GM12878 (cell line): Measurements from ENCODE around the gene HVCN1. TPM values are rescaled to one million over a fixed set of nuclear protein-coding genes. Genes with fewer than 3 reads are reported as not detected.
A peak's percentile ranks its signal among the peaks of the same experiment; 100 is the strongest.
"Not testable (repeated sequence)": the region's sequence is repeated elsewhere in the genome, so short reads cannot be mapped to it uniquely, and the experiment has no call there.

ENCODE experiments used
- ATAC-seq: fragments of 200-7000 bp; cut with Tn5 transposase; 3 replicates; pipeline ENCODE4 v1.9.1; 2020; ENCODE audit warnings: mild to moderate bottlenecking, moderate library complexity
- BruUV-seq: library from RNA; stranded (reverse); fragments of 400-500 nt; replicated peaks from 2 replicates; lab custom pipeline; 2021; lab: Mats Ljungman, UMichigan
- CTCF ChIA-PET: fragments of 300-600 bp; sonication (Branson Sonifier 250); formaldehyde crosslinking; extraction: SDS; loops from one replicate; lab custom pipeline; 2021; ENCODE audit warnings: inconsistent platforms; lab: Yijun Ruan, JAX
- POLR2A ChIA-PET: fragments of 350-600 bp; formaldehyde crosslinking; extraction: SDS; loops from one replicate; lab custom pipeline; 2021; ENCODE audit warnings: inconsistent platforms; lab: Charles Lee
- RAD21 ChIA-PET: fragments of 300-600 bp; sonication (Branson Sonifier 250); formaldehyde crosslinking; loops from one replicate; lab custom pipeline; 2023; ENCODE audit warnings: antibody characterized with exemption; ENCODE audit not compliant: unreplicated experiment; lab: Charles Lee
- SMC1A ChIA-PET: fragments of 300-600 bp; sonication (Branson Sonifier 250); formaldehyde crosslinking; loops from one replicate; lab custom pipeline; 2023; ENCODE audit not compliant: unreplicated experiment, uncharacterized antibody; lab: Charles Lee
- DNase-seq: peaks from one replicate; pipeline ENCODE4 v3.0.0-alpha.2; 2011; ENCODE audit warnings: low read depth, low spot score
- FAIRE-seq: peaks from 3 replicates; lab custom pipeline; 2011; peaks lifted over from hg19 to GRCh38; lab: Jason Lieb, UNC
- H2AFZ ChIP-seq: 2 replicates; pipeline ENCODE4 v1.6.0; 2011; ENCODE audit warnings: low read depth, low read length, control low read depth; ENCODE audit not compliant: control insufficient read depth
- H3K27ac ChIP-seq: 2 replicates; pipeline ENCODE4 v1.5.1; 2011; ENCODE audit warnings: control low read depth; ENCODE audit not compliant: control insufficient read depth, insufficient read depth
- H3K27me3 ChIP-seq, 2 experiments: replicated peaks in 1 of 2; 2 replicates each; pipeline versions ENCODE4 v1.6.0 to v1.6.1; 2011; ENCODE audit warnings: low read length in 1 of 2; ENCODE audit not compliant: control insufficient read depth in 2 of 2, insufficient read depth in 2 of 2
- H3K36me3 ChIP-seq, 2 experiments: 2 replicates each; pipeline ENCODE4 v1.5.1; 2011; ENCODE audit warnings: low read length in 1 of 2; ENCODE audit not compliant: control insufficient read depth in 2 of 2, insufficient read depth in 2 of 2
- H3K4me1 ChIP-seq: 2 replicates; pipeline ENCODE4 v1.6.1; 2011; ENCODE audit warnings: mild to moderate bottlenecking, low read length, moderate library complexity, mixed read lengths; ENCODE audit not compliant: control insufficient read depth, insufficient read depth
- H3K4me2 ChIP-seq: 2 replicates; pipeline ENCODE4 v1.6.0; 2011; ENCODE audit warnings: control low read depth; ENCODE audit not compliant: control insufficient read depth, insufficient read depth
- H3K4me3 ChIP-seq: fragments of 200-600 bp; sonication (generic); 2 replicates; pipeline ENCODE4 v1.5.1; 2016
- H3K79me2 ChIP-seq: 2 replicates; pipeline ENCODE4 v1.6.0; 2011; ENCODE audit warnings: low read length; ENCODE audit not compliant: control insufficient read depth, insufficient read depth
- H3K9ac ChIP-seq: 2 replicates; pipeline ENCODE4 v1.8.0; 2011; ENCODE audit warnings: low read length, control low read depth, mixed read lengths; ENCODE audit not compliant: control insufficient read depth, insufficient read depth
- H3K9me3 ChIP-seq: replicated peaks from 3 replicates; pipeline ENCODE4 v1.5.1; 2011; ENCODE audit warnings: mild to moderate bottlenecking, low read length; ENCODE audit not compliant: control insufficient read depth, insufficient read depth
- H4K20me1 ChIP-seq: 2 replicates; pipeline ENCODE4 v1.6.0; 2011; ENCODE audit not compliant: control insufficient read depth, insufficient read depth
- CBX5 ChIP-seq: sonication (generic); IDR thresholded peaks from 2 replicates; pipeline ENCODE4 v1.6.1; 2016; ENCODE audit warnings: low read depth, moderate library complexity, mild to moderate bottlenecking, inconsistent platforms
- CTCF ChIP-seq, 3 experiments: IDR thresholded peaks in 2 of 3; conservative IDR thresholded peaks in 1 of 3; 2 replicates each; pipeline ENCODE4 v1.5.1; 2011; ENCODE audit warnings: low read depth in 3 of 3, low read length in 3 of 3, mild to moderate bottlenecking in 3 of 3, control low read depth in 2 of 3, moderate library complexity in 2 of 3, inconsistent platforms in 1 of 3, mixed read lengths in 1 of 3; ENCODE audit not compliant: control insufficient read depth in 2 of 3, insufficient read depth in 1 of 3; ENCODE audit errors: extremely low read depth in 1 of 3
- DPF2 ChIP-seq: fragments of 450-650 bp; IDR thresholded peaks from 2 replicates; pipeline ENCODE4 v1.6.1; 2017; ENCODE audit warnings: mild to moderate bottlenecking
- IKZF2 ChIP-seq, 2 experiments: fragments of 450-650 bp; IDR thresholded peaks; 2 replicates each; pipeline ENCODE4 v1.6.1; 2017; ENCODE audit warnings: mild to moderate bottlenecking in 2 of 2, moderate library complexity in 2 of 2
- MLLT1 ChIP-seq: fragments of 450-650 bp; IDR thresholded peaks from 2 replicates; pipeline ENCODE4 v1.6.1; 2016; ENCODE audit warnings: mild to moderate bottlenecking
- NR2F1 ChIP-seq: fragments of 450-650 bp; conservative IDR thresholded peaks from 2 replicates; pipeline ENCODE4 v1.6.1; 2017; ENCODE audit warnings: mild to moderate bottlenecking
- POU2F2 ChIP-seq: IDR thresholded peaks from 3 replicates; pipeline ENCODE4 v1.6.1; 2011; ENCODE audit warnings: low read depth, mild to moderate bottlenecking, low read length, borderline replicate concordance
- RAD21 ChIP-seq: IDR thresholded peaks from 2 replicates; pipeline ENCODE4 v1.6.1; 2011; ENCODE audit warnings: mild to moderate bottlenecking, low read depth, low read length, moderate library complexity; ENCODE audit not compliant: insufficient read depth
- SMARCA5 ChIP-seq: fragments of 450-650 bp; IDR thresholded peaks from 2 replicates; pipeline ENCODE4 v1.6.1; 2017; ENCODE audit warnings: mild to moderate bottlenecking
- SMC3 ChIP-seq: IDR thresholded peaks from 2 replicates; pipeline ENCODE4 v1.6.1; 2011; ENCODE audit warnings: low read length, improper control_type of control experiment, borderline replicate concordance
- WRNIP1 ChIP-seq: IDR thresholded peaks from 2 replicates; pipeline ENCODE4 v1.6.1; 2011; ENCODE audit warnings: low read depth, low read length, improper control_type of control experiment, borderline replicate concordance
- YY1 ChIP-seq: IDR thresholded peaks from 2 replicates; pipeline ENCODE4 v1.6.1; 2011; ENCODE audit warnings: low read depth, mild to moderate bottlenecking, low read length
- ZNF207 ChIP-seq: fragments of 450-650 bp; IDR thresholded peaks from 2 replicates; pipeline ENCODE4 v1.6.1; 2014; ENCODE audit warnings: antibody characterized with exemption, mild to moderate bottlenecking, borderline replicate concordance
- ZNF217 ChIP-seq: fragments of 450-650 bp; IDR thresholded peaks from 2 replicates; pipeline ENCODE4 v1.6.1; 2017; ENCODE audit warnings: antibody characterized with exemption, mild to moderate bottlenecking
- ZNF24 ChIP-seq: fragments of 450-650 bp; IDR thresholded peaks from 2 replicates; pipeline ENCODE4 v1.6.1; 2017; ENCODE audit warnings: antibody characterized with exemption, mild to moderate bottlenecking
- WGBS: methylation state at CpG from one replicate; pipeline ENCODE4 v1.1.6; 2016; ENCODE audit warnings: low lambda C conversion rate; ENCODE audit not compliant: insufficient replicate concordance, insufficient coverage; ENCODE audit errors: missing lambda C conversion rate; 5-methylcytosine and 5-hydroxymethylcytosine counted together
- in situ Hi-C: fragments of 300-500 bp; cut with MboI; formaldehyde crosslinking; loops from 9 replicates; pipeline ENCODE4 v1.14.3; 2018; ENCODE audit warnings: mixed read lengths
- intact Hi-C: fragments of 100-400 bp; cut with micrococcal nuclease; formaldehyde crosslinking; loops from one replicate; pipeline ENCODE4 v1.14.2; 2022; ENCODE audit not compliant: unreplicated experiment
- polyA plus RNA-seq, 11 experiments: library from polyadenylated mRNA; depleted of rRNA in 4 of 11; unstranded in 6 of 11; stranded (reverse) in 5 of 11; fragments of >200 nt; fragmentation: Nextera tagmentation in 4 of 11; fragmentation: Illumina TruSeq in 1 of 11; extraction: Ambion mirVana in 4 of 11; extraction: Trizol in 1 of 11; gene quantifications; 1 replicate in 1 of 11; 2 replicates in 10 of 11; pipeline versions ENCODE4 v1.2.1 to v1.2.3, GENCODE V29; 2011 to 2016; ENCODE audit warnings: inconsistent platforms in 2 of 11, missing spikeins in 2 of 11, low read depth in 1 of 11
- total RNA-seq, 4 experiments: library from RNA; depleted of rRNA in 3 of 4; stranded (reverse); fragments of >200 nt in 3 of 4; fragmentation: Illumina TruSeq in 1 of 4; extraction: Trizol in 1 of 4; gene quantifications; 2 replicates each; pipeline versions ENCODE4 v1.2.1 to v1.2.3, GENCODE V29; 2013 to 2021

HVCN1 gene
- total and polyA plus RNA-seq, 10 of the 15 experiments (the other 5 are each of a cell fraction or from before 2014, with no cell fraction given) = 27.8 to 181 (median 103) TPM

- not testable (repeated sequence) for H3K4me3 ChIP-seq, FAIRE-seq, H3K36me3 ChIP-seq, H3K9me3 ChIP-seq, BruUV-seq, H3K79me2 ChIP-seq, H3K9ac ChIP-seq, H4K20me1 ChIP-seq, H3K4me2 ChIP-seq, H3K27me3 ChIP-seq, DNase-seq, H3K27ac ChIP-seq
- peak; percentile 61 for ATAC-seq
- in situ Hi-C loops = loop anchor here (5.0 kb wide), 2 partner anchors 90 to 135 kb away; partner anchors contain the start of genes FAM216A and GPN3
- ChIA-PET SMC1A (interaction anchor here (0.7 to 19.2 kb wide), 55 partner anchors 9 to 503 kb away, joined by 3 to 492 read pairs (median 5); partner anchors contain the start of genes ARPC3, FAM216A, GPN3 and RAD9B), CTCF (interaction anchor here (0.6 to 17.0 kb wide), 71 partner anchors 8 to 757 kb away, joined by 3 to 462 read pairs (median 5); partner anchors contain the start of genes ARPC3, FAM216A, GPN3 and HVCN1), POLR2A (interaction anchor here (0.7 to 3.9 kb wide), 9 partner anchors 9 to 152 kb away, joined by 3 to 31 read pairs (median 3); partner anchors contain the start of genes ARPC3 and HVCN1), RAD21 (interaction anchor here (0.6 to 7.7 kb wide), 40 partner anchors 11 to 502 kb away, joined by 3 to 180 read pairs (median 7); partner anchors contain the start of genes ARPC3, ATP2A2, FAM216A and GPN3)
- intact Hi-C loops = loop anchor here (1.0 to 5.0 kb wide), 6 partner anchors 96 to 285 kb away; partner anchors contain the start of genes ARPC3, FAM216A and GPN3
- 0 out of 2 replicates have a peak, but pooled peaks have one; percentile 77 for TF ChIP-seq WRNIP1
- TF ChIP-seq RAD21 = peak; percentile 88
- peak; percentile 61 to 81 (median 76); a peak in 5 of 6 replicates for TF ChIP-seq CTCF (IDR thresholded peaks at IDR 0.05 in 2 of 3, conservative IDR thresholded peaks at IDR 0.05 in 1 of 3; ENCODE audit: control insufficient read depth in 2 of 3, extremely low read depth in 1 of 3, insufficient read depth in 1 of 3, low read depth in 3 of 3, low read length in 3 of 3)
- peak; percentile 98 for TF ChIP-seq DPF2
- peak; percentile 45; the same call in 1 of the 2 replicates for TF ChIP-seq MLLT1
- peak; percentile 91 for TF ChIP-seq ZNF24
- TF ChIP-seq ZNF217 = peak; percentile 83
- 0 out of 2 replicates have a peak, but pooled peaks have one; percentile 41 for TF ChIP-seq NR2F1
- peak; percentile 87 for TF ChIP-seq SMC3
- TF ChIP-seq IKZF2 (IDR thresholded peaks at IDR 0.05) = 0 out of 4 replicates have a peak, but pooled peaks of 1 of the 2 experiments have one; percentile 17
- peak; percentile 57; the same call in 1 of the 2 replicates for TF ChIP-seq ZNF207
- TF ChIP-seq CBX5 = 0 out of 2 replicates have a peak, but pooled peaks have one; percentile 38
- TF ChIP-seq YY1 = peak; percentile 53; the same call in 1 of the 2 replicates
- 0 out of 3 replicates have a peak, but pooled peaks have one; percentile 47 for TF ChIP-seq POU2F2
- TF ChIP-seq SMARCA5 = peak; percentile 81
- Histone ChIP-seq H3K4me1 (peaks cover 19% of the 10 kb centered on the region), H2AFZ (peak overlapping the region; percentile 62)
- 61% methylated on average over 14 of the region's 14 CpGs for WGBS
These were observed 86.7 kb downstream of the HVCN1 start for GRCh38 chr12:110602085-110602814.
